Glomerular endothelial cell (primary cell): Measurements from ENCODE around the gene JPT2. TPM values are rescaled to one million over a fixed set of nuclear protein-coding genes. Genes with fewer than 3 reads are reported as not detected.
"Not testable (repeated sequence)": the region's sequence is repeated elsewhere in the genome, so short reads cannot be mapped to it uniquely, and the experiment has no call there.

Experiments
- DNase-seq: peaks from one replicate; pipeline ENCODE4 v3.0.0-alpha.2; 2011; ENCODE audit warnings: low read depth, low spot score; ENCODE audit errors: extremely low read depth
- total RNA-seq: library from RNA; depleted of rRNA; stranded (reverse); fragments of >200 nt; gene quantifications from 2 replicates; pipeline ENCODE4 v1.2.3, GENCODE V29; 2015

Gene JPT2
- total RNA-seq, 1 donor from 2014 or later, result 76.3 TPM

- no peak for DNase-seq
These were observed 49.9 kb downstream of the JPT2 start for GRCh38 chr16:1727651-1728624.

DNA sequence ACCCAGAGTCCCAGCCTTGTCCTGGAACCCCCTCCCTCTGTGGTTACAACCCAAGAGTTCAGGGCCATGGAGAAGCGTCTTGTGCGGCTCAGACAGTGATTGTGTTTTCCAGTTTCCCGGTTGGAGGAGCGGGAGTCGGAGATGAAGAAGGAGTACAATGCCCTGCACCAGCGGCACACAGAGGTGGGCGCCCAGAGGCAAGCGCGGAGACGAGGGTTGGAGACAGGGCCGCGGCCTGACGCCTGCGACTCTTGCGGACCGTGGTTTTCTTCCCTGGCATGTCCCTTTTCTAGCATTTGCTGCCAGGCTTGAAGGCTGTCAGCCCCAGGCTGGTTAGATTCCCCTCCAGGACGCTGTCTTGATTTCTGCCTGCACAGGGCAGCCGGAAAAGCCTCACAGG is 50.9 kb downstream of the JPT2 start:
- DNase-seq, result no peak

DNA sequence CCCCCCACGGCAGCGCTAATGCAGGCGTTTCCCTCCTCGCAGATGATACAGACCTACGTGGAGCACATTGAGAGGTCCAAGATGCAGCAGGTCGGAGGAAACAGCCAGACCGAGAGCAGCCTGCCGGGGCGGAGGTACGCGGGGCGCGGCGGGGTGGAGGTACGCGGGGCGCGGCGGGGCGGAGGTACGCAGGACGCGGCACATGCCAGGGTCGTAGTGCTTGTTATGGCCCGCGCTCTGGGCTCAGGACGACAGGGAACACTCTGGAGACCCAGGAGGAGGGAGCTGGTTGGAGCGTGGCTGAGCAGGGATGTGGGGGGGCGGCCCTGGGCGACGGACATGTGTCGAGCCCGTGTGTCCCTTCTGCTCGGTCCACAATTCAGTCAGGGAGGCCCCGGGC is 51.4 kb downstream of the JPT2 start:
- no peak for DNase-seq

DNA sequence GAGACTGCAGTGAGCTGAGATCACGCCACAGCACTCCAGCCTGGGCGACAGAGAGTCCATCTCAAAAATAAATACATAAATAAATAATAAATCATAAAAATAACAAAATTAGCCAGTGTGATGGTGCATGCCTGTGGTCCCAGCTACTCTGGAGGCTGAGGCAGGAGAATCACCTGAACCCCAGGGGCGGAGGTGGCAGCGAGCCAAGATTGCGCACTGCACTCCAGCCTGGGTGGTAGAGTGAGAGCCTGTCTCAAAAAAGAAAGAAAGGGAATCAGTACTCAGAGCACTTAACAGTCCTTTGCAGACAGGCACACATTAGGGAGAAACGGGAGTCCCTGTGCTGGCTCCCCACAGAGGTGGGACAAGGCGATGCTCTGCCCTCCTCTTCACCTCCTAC is 53.0 kb downstream of the JPT2 start:
- no peak for DNase-seq

DNA sequence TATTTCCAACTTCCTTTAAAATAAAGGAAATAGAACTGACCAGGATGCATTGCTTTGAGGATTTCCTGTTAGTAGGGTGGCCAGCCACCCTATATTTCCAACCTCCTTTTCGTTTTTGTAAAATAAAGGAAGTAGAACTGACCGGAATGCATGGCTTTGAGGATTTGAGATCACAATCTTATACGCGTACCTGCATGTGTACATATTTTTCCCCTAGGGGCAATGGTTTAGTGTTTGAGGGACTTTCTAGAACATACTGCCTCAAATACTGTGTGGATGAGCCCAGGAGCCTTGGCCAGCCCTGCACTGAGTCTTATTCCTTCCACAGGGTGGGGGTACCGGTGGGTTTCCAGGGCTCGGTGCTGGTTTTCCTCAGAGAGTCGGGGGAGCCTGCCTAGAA is 53.5 kb downstream of the JPT2 start:
- no peak for DNase-seq

DNA sequence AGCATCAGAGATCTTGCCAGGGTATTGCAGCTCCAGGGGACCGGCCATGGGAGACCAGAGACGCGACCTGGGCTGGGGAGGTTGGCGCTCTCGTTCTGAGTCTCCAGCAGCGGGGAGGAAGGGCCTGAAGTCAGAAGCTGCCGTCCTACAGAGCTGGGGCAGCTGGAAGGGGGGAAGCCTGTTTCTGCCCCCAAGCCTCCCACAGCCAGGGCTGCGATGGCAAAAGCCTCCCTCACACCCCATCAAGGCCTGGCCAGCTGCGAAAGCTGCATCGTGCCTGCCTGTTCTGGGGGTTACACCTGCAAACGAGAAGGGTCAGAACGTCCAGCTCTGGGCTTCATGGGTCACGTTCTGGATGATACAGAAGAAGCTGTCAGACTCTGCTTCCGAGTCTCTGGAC is 54.0 kb downstream of the JPT2 start:
- no peak for DNase-seq

GRCh38 chr16:1732551-1732987 is 54.5 kb downstream of the JPT2 start:
- DNase-seq, result not testable (repeated sequence)

GRCh38 chr16:1734123-1734522 is 56.0 kb downstream of the JPT2 start:
- DNase-seq, result no peak

- DNase-seq, result no peak
These were observed 56.7 kb downstream of the JPT2 start for GRCh38 chr16:1734816-1735215.

GRCh38 chr16:1740234-1740633 is 62.2 kb downstream of the JPT2 start:
- no peak for DNase-seq

- DNase-seq, result no peak
These were observed 62.9 kb downstream of the JPT2 start for GRCh38 chr16:1740781-1741490.

DNA sequence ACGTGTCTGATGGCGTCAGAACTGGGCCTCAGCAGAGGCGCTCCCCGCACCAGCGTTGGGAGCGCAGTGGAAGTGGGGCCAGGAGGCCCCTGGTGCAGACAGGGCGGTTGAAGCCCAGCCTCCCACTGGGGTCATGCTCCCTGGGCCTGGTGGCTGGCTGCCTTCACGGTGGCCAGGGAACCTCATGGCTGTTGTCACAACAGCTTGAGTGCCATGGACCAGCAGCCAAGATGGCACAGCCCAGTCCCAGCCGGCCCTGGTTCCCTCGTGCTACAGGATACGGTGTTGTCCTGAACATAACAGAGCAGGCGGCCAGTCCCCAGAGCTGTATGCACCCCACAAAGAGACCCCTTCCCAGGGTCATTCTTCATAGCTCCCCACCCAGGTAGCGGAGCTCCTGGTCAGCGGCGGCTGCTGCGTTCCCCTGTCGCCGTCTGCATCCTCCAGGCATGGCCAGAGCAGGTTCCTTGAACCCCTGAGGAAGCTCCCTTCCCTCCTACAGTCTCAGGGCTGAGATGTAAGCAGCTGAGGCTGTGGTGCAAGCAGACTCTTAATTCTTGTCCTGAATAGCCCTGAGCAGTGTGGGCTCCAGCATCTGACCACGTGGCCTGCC is 63.6 kb downstream of the JPT2 start:
- DNase-seq, result no peak

DNA sequence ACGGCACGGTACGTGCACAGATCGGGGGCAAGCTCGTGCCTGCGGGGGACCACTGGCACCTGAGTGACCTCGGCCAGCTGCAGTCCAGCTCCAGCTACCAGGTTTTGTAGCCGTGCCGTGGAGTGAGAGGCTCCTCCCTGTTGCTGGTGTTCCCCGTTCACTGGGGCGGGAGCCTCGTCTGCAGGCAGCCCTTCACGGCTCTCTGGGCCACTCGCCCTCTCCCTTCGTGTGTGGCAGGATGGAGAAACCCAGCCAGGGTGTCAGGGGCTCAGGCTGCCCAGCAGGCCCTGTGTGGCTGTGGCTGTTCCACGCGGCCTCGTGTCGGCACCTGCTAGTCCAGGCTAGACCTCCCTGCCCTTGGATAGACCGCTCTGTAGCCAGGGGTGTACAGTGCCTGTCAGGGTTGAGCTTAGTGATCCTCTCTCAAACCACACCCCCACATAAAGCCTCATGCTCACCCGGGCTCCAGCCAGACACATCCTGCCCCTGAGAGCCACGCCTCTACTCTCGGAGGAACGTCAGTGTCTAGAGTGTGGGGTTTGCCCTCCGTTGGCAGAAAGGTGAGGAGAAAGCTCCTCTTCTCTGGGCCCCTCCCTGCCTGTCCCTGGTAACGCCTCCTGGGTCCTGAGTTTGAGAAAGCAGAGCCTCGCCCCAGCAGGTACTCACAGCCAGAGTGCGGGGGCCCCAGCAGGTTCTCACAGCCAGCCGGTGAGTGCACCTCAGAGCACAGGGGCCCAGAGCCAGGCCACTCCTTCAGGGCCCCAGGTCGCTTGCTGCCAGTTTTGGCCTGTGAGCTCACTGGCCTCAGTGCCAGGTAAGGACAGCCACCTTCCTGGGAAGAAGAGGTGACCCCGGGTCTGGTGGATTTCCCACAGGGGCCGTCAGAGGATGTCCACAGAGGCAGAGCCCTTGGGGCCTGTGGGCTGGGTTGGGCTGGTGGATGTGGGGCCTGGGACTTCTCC is 65.6 kb downstream of the JPT2 start:
- no peak for DNase-seq

GRCh38 chr16:1744338-1744840 is 66.3 kb downstream of the JPT2 start:
- DNase-seq, result no peak

DNA sequence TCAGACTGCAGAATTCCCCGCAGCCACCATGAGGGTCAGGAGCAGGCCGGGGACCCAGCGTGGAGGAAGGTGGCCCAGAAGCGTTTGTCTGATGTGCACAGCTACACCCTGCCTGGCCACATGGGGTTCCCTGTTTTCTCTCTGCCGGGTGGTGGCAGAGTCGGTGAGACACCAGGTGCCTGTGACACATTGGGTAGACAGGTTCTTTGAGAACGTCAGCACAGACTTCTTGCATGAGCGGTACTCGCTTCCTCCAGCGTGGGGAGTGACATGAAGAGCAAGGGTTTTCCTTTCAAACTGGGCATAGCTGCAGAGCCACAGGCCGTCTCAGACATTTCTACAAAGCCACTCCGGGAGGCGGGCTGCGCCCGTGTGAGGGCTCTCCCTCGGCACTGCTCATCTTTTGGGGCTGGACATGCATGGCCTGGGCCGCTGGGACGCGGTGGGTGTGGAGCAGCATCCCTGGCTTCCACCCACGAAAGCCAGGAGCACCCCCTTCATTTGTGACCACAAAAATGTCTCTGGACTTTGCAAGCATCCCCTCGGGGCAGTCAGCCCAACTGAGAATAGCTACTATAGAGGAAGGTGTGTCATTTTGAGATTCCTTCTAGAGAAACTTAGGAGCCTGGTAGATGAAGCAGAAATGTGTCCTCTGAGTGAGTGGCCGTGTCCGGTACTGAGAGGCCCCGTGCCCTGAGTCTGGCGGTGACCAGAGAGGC is 67.3 kb downstream of the JPT2 start:
- DNase-seq, result no peak

DNA sequence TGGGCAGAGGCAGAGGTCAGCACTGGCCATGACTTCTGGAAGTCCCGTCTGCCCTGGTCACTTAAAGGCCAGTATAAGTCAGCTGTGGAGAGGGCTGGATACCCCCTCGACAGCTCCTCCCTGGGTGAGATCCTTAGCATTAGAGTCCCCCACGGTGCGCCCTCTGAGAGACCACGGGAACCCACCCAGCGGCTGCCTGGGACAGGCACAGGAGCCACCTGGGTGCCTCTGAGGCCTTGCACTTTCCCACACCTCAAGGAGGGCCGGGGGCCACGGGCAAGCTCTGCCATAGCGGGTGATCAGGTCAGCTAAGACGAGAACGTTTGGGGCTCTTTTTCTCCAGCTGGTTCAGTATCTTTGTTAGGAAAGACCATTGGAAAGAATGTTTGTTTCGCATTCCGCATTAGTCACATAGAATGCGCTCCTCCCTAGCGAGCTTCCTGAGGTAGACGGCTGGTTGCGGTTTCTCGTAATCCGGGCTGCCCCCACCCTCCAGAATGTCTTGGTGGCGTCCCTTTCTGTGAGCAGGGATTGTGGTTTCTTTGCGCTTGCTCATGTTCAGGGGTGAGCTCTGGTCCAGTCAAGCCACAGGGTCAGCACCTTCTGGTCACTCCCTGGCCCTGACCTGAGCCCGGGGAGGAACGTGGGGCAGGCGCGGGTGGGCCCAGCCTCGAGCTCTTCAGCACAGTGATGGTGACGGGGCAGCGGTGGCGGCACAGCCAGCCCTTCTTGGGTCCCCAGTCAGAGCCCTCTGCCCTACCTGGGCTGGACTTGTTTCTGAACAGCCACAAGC is 68.0 kb downstream of the JPT2 start:
- no peak for DNase-seq

DNA sequence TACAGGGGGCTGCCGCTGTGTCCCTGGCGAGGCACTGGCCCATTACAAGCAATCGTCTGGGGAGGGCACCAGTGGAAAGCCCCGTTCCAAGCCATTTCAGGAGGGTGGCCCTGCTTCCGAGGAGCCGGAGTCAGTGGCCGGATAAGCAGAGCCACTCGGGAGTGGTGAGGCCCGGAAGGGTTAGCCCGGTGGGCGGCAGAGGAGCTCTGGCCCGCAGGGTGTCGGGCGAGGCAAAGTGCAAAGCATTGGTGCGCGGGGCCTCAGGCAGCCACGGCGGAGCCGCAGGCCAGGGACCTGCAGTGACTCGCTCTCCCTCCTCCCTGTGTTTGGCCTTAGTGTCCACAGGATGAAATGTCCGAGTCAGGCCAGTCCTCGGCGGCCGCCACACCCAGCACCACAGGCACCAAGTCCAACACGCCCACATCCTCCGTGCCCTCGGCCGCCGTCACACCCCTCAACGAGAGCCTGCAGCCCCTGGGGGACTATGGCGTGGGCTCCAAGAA is 68.7 kb downstream of the JPT2 start:
- no peak for DNase-seq

GRCh38 chr16:1747934-1748333 is 69.9 kb downstream of the JPT2 start:
- DNase-seq, result no peak
